ENCODE measurements around the gene SLC25A25.

DNA sequence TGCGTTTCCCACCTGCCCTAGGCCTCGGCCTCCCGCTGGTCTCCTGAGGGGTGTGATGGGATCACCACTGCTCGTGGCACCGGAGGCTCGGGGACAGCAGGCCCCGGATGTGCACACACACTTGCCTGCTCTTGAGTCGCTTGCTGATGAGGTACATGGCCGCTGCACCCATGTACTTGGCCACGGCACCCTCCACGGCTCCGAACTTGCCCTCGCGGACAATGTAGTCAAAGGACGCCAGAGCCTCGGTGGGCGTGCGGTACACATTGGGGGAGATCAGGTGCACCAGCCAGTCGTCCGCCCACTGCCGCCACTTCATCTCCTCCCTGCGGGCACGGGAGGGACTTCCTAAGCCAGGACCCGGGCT, 54.8 kb downstream of the SLC25A25 start:
- no peak for TF ChIP-seq POLR2A (IDR thresholded peaks at IDR 0.05)
- TF ChIP-seq CTCF (IDR thresholded peaks at IDR 0.05), result no peak

Measured in prostate gland (tissue), 2 donors.